Liver (tissue), 9 donors: Measurements from ENCODE around the gene SMAD7. TPM values are rescaled to one million over a fixed set of nuclear protein-coding genes. Genes with fewer than 3 reads are reported as not detected.

ENCODE experiments used
- DNase-seq: peaks from one replicate; pipeline ENCODE4 v3.0.0-alpha.2; 2017; ENCODE audit warnings: low spot score
- H3K27ac ChIP-seq, 2 donors: one replicate each; pipeline ENCODE4 v1.7.0; 2013; ENCODE audit warnings: inconsistent platforms in 2 of 2, low read length in 2 of 2, control low read depth in 1 of 2, low read depth in 1 of 2, mild to moderate bottlenecking in 1 of 2
- H3K27me3 ChIP-seq, 4 donors: one replicate each; pipeline versions ENCODE4 v1.6.1 to v1.7.0; 2013; ENCODE audit warnings: low read length in 3 of 4, inconsistent platforms in 1 of 4, mild to moderate bottlenecking in 1 of 4, moderate library complexity in 1 of 4; ENCODE audit not compliant: control insufficient read depth in 4 of 4, insufficient read depth in 4 of 4
- H3K36me3 ChIP-seq, 4 donors: one replicate each; pipeline versions ENCODE4 v1.6.1 to v1.7.0; 2013; ENCODE audit warnings: low read length in 3 of 4, mild to moderate bottlenecking in 3 of 4, low read depth in 1 of 4, moderate library complexity in 1 of 4; ENCODE audit not compliant: control insufficient read depth in 4 of 4, insufficient read depth in 3 of 4
- H3K4me1 ChIP-seq, 4 donors: one replicate each; pipeline versions ENCODE4 v1.6.1 to v1.7.0; 2013; ENCODE audit warnings: low read length in 3 of 4, mild to moderate bottlenecking in 3 of 4, moderate library complexity in 1 of 4; ENCODE audit not compliant: control insufficient read depth in 4 of 4, insufficient read depth in 4 of 4
- H3K4me3 ChIP-seq, 3 donors: one replicate each; pipeline versions ENCODE4 v1.6.1 to v1.7.0; 2013; ENCODE audit warnings: low read length in 3 of 3, control low read depth in 1 of 3, low read depth in 1 of 3, mild to moderate bottlenecking in 1 of 3
- H3K9ac ChIP-seq, 2 donors: one replicate each; pipeline ENCODE4 v1.7.0; 2013; ENCODE audit warnings: low read length in 2 of 2, mild to moderate bottlenecking in 2 of 2, moderate library complexity in 2 of 2, control low read depth in 1 of 2, low read depth in 1 of 2
- H3K9me3 ChIP-seq, 4 donors: one replicate each; pipeline versions ENCODE4 v1.6.1 to v1.7.0; 2013; ENCODE audit warnings: low read length in 3 of 4; ENCODE audit not compliant: control insufficient read depth in 4 of 4
- EGR1 ChIP-seq, 2 donors: IDR thresholded peaks; 2 replicates each; pipeline ENCODE4 v1.6.1; 2016 to 2018; ENCODE audit warnings: antibody characterized with exemption in 2 of 2, low read depth in 2 of 2
- FOXA1 ChIP-seq: IDR thresholded peaks from 2 replicates; pipeline ENCODE4 v1.6.1; 2016; ENCODE audit warnings: antibody characterized with exemption
- FOXA2 ChIP-seq: IDR thresholded peaks from 2 replicates; pipeline ENCODE4 v1.6.1; 2016; ENCODE audit warnings: antibody characterized with exemption
- HNF4A ChIP-seq, 2 donors: conservative IDR thresholded peaks; 2 replicates each; pipeline ENCODE4 v1.6.1; 2016; ENCODE audit warnings: antibody characterized with exemption in 2 of 2, mild to moderate bottlenecking in 2 of 2
- NR2F2 ChIP-seq: IDR thresholded peaks from 2 replicates; pipeline ENCODE4 v1.6.1; 2016; ENCODE audit warnings: antibody characterized with exemption
- RAD21 ChIP-seq, 2 donors: IDR thresholded peaks; 2 replicates each; pipeline ENCODE4 v1.6.1; 2016; ENCODE audit warnings: antibody characterized with exemption in 2 of 2, mild to moderate bottlenecking in 2 of 2
- RXRA ChIP-seq, 2 donors: IDR thresholded peaks; 2 replicates each; pipeline ENCODE4 v1.6.1; 2017 to 2018; ENCODE audit warnings: antibody characterized with exemption in 2 of 2, mild to moderate bottlenecking in 1 of 2
- WGBS: extraction: QIAGEN DNeasy Blood & Tissue Kit; methylation state at CpG from one replicate; pipeline ENCODE4 v1.1.7; 2013; 5-methylcytosine and 5-hydroxymethylcytosine counted together
- polyA plus RNA-seq, 2 donors: library from polyadenylated mRNA; stranded (reverse) in 1 of 2; unstranded in 1 of 2; fragments of 200-250 nt in 1 of 2; fragments of >200 nt in 1 of 2; fragmentation: Nextera tagmentation in 1 of 2; extraction: Ambion mirVana in 1 of 2; gene quantifications; one replicate each; pipeline versions ENCODE4 v1.2.1 to v1.2.3, GENCODE V29; 2013 to 2015
- total RNA-seq, 2 donors: library from RNA; depleted of rRNA; stranded (reverse); fragments of >200 nt; gene quantifications; one replicate each; pipeline ENCODE4 v1.2.3, GENCODE V29; 2014
- TF ChIP-seq, protein P1 (sequence below): fragments of 150-350 bp; IDR thresholded peaks from 2 replicates; pipeline ENCODE4 v1.5.1; 2017; ENCODE audit warnings: improper control_type of control experiment, low read depth, low read length; ENCODE audit not compliant: missing input control
- TF ChIP-seq, protein P2 (sequence below): IDR thresholded peaks from 2 replicates; pipeline ENCODE4 v1.6.1; 2016; ENCODE audit warnings: antibody characterized with exemption
- TF ChIP-seq, protein P3 (sequence below): IDR thresholded peaks from 2 replicates; pipeline ENCODE4 v1.6.1; 2016; ENCODE audit warnings: antibody characterized with exemption
- donor health status: healthy.
- donor health status: healthy.
- donor health status: healthy.
- donor health status: healthy.
- donor health status: healthy.

Gene SMAD7
- total and polyA plus RNA-seq, 4 donors = 3.2 to 11.8 (median 10.1) TPM

DNA sequence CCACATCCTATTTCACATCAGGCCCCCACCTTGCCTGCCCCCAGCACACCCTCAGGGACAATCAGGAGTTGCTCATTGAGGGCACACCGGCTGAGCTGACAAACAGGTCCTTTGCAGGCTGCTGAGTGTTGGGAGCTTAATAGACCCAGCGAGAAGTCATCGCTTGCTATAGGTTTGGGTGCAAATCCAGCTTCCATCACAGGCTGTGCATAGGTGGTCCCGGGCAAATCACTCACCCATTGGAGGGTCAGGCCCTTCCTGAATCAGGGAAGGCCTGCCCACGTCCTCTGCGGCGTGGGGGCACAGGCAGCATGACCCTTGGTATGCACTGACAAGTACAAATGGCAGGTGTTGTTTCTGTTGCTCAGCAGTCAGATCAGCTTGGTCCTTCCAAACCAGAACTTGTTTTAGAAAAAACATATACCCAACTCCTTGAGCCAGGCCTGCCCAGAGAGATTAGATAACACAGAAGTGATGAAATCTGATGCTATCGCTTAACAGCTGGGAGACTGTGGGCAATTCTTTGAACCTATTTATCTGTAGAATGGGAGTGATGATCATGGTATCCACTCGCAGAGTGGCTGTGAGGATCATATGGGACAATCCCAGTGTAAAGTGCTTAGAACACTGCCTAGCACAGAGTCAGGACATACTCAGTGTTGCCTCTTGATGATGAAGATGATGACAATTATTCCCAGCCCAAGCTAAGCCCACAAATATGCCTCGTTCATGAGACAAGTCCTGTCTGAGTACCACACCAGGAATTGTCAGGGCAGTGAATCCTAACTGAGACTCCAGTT, 34.9 kb downstream of the SMAD7 start:
- peaks cover 0 to 14% (median 2%) of the 10 kb centered on the region in 4 donors for H3K4me1 ChIP-seq
- no peak overlapping the region for H3K4me3 ChIP-seq
- TF ChIP-seq FOXA2 = no peak
- TF ChIP-seq RAD21 (IDR thresholded peaks at IDR 0.05) = no peak
- TF ChIP-seq, protein P1, sequence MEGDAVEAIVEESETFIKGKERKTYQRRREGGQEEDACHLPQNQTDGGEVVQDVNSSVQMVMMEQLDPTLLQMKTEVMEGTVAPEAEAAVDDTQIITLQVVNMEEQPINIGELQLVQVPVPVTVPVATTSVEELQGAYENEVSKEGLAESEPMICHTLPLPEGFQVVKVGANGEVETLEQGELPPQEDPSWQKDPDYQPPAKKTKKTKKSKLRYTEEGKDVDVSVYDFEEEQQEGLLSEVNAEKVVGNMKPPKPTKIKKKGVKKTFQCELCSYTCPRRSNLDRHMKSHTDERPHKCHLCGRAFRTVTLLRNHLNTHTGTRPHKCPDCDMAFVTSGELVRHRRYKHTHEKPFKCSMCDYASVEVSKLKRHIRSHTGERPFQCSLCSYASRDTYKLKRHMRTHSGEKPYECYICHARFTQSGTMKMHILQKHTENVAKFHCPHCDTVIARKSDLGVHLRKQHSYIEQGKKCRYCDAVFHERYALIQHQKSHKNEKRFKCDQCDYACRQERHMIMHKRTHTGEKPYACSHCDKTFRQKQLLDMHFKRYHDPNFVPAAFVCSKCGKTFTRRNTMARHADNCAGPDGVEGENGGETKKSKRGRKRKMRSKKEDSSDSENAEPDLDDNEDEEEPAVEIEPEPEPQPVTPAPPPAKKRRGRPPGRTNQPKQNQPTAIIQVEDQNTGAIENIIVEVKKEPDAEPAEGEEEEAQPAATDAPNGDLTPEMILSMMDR = no peak
- TF ChIP-seq, protein P2, sequence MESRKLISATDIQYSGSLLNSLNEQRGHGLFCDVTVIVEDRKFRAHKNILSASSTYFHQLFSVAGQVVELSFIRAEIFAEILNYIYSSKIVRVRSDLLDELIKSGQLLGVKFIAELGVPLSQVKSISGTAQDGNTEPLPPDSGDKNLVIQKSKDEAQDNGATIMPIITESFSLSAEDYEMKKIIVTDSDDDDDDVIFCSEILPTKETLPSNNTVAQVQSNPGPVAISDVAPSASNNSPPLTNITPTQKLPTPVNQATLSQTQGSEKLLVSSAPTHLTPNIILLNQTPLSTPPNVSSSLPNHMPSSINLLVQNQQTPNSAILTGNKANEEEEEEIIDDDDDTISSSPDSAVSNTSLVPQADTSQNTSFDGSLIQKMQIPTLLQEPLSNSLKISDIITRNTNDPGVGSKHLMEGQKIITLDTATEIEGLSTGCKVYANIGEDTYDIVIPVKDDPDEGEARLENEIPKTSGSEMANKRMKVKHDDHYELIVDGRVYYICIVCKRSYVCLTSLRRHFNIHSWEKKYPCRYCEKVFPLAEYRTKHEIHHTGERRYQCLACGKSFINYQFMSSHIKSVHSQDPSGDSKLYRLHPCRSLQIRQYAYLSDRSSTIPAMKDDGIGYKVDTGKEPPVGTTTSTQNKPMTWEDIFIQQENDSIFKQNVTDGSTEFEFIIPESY = no peak
- TF ChIP-seq NR2F2 = no peak
- TF ChIP-seq, protein P3, sequence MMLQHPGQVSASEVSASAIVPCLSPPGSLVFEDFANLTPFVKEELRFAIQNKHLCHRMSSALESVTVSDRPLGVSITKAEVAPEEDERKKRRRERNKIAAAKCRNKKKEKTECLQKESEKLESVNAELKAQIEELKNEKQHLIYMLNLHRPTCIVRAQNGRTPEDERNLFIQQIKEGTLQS = no peak
- H3K27ac ChIP-seq = no peak overlapping the region
- H3K36me3 ChIP-seq = peaks cover 0 to 8% (median 2%) of the 10 kb centered on the region in 4 donors
- no peaks in the 10 kb centered on the region for H3K27me3 ChIP-seq
- no peaks in the 10 kb centered on the region for H3K9me3 ChIP-seq
- no peak overlapping the region for H3K9ac ChIP-seq
- DNase-seq = no peak
- 89% methylated on average over 10 of the region's 10 CpGs for WGBS

DNA sequence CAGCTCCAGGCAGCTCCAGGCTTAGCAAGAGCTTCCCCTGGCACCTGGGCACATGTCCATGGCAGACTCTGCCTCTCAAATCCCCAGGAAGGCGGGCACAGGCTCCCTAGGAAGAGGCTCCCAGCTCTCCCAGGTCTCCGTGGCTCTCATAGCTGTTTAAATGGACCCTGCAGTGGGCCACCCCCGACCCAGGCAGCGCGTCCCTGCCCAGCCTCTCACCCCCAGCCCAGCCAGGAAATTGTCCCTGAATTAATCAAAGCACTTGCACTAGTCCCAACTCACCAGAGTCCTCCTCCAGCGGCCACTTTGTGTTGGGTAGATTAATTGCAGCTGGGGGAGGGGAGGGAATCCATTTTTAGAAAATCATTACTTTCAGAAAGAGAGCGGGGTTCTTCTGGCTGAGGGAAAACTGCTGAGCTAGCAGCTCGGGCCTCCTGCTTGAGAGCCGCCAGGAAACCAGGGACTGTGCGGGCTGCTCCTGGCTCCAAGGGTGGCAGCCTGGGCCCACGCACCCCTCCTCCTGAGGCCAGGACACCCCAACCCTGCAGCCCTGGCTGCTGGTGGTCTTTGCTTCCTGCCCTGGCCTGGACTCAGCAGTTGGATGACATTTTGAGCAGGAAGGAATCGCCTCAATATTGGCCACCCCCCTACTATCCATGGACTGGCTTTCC, 36.0 kb downstream of the SMAD7 start:
- no peak for DNase-seq
- Histone ChIP-seq H3K36me3 (no peaks in the 10 kb centered on the region), H3K9ac (no peak overlapping the region), H3K4me3 (no peak overlapping the region), H3K9me3 (no peaks in the 10 kb centered on the region), H3K27ac (no peak overlapping the region), H3K4me1 (peaks cover 0 to 8% (median 1%) of the 10 kb centered on the region in 4 donors), H3K27me3 (no peaks in the 10 kb centered on the region)
- WGBS = 79% methylated on average over 12 of the region's 12 CpGs
- TF ChIP-seq RAD21 (IDR thresholded peaks at IDR 0.05) (no peak), RXRA (IDR thresholded peaks at IDR 0.05) (no peak), FOXA1 (no peak), EGR1 (IDR thresholded peaks at IDR 0.05; ENCODE audit: low read depth in 2 of 2) (no peak), HNF4A (conservative IDR thresholded peaks at IDR 0.05) (no peak)
- TF ChIP-seq, protein P3 = no peak
- TF ChIP-seq, protein P2 = no peak
